Effector memory CD8-positive, alpha-beta T cell (primary cell): ENCODE measurements around the gene F2.

Experiments used
- ATAC-seq: fragments of 150-1000 bp; cut with Tn5 transposase; replicated peaks from 2 replicates; pipeline ENCODE4 v1.10.0; 2021; ENCODE audit warnings: mild to moderate bottlenecking, moderate library complexity
- DNase-seq, 3 experiments: peaks; one replicate each; pipeline ENCODE4 v3.0.0; 2021
- H3K27ac Mint-ChIP-seq, 2 donors: one replicate each; pipeline ENCODE4 v1.8.0; 2022; ENCODE audit warnings: mild to moderate bottlenecking in 2 of 2, mixed read lengths in 2 of 2, moderate library complexity in 2 of 2
- H3K27me3 Mint-ChIP-seq, 2 donors: one replicate each; pipeline ENCODE4 v1.8.0; 2022; ENCODE audit warnings: mixed read lengths in 2 of 2
- H3K36me3 Mint-ChIP-seq: one replicate; pipeline ENCODE4 v1.8.0; 2022; ENCODE audit warnings: mild to moderate bottlenecking, moderate library complexity, mixed read lengths; ENCODE audit not compliant: insufficient read depth
- H3K4me1 Mint-ChIP-seq, 2 donors: one replicate each; pipeline ENCODE4 v1.8.0; 2022; ENCODE audit warnings: low read depth in 2 of 2, mixed read lengths in 2 of 2
- H3K4me3 Mint-ChIP-seq, 2 donors: one replicate each; pipeline ENCODE4 v1.8.0; 2022; ENCODE audit warnings: mild to moderate bottlenecking in 2 of 2, mixed read lengths in 2 of 2, moderate library complexity in 2 of 2
- H3K9me3 Mint-ChIP-seq, 2 donors: one replicate each; pipeline ENCODE4 v1.8.0; 2022; ENCODE audit warnings: mixed read lengths in 2 of 2

F2 gene

GRCh38 chr11:46729110-46730027, 10.4 kb downstream of the F2 start:
- Mint-ChIP-seq H3K27me3 (no peaks in the 10 kb centered on the region), H3K9me3 (no peaks in the 10 kb centered on the region), H3K27ac (no peak overlapping the region), H3K4me1 (no peaks in the 10 kb centered on the region), H3K4me3 (no peak overlapping the region), H3K36me3 (peaks cover 6% of the 10 kb centered on the region)
- DNase-seq: no peak
- no peak for ATAC-seq

GRCh38 chr11:46731545-46731944, 12.5 kb downstream of the F2 start:
- no peaks in the 10 kb centered on the region for H3K9me3 Mint-ChIP-seq
- no peaks in the 10 kb centered on the region for H3K27me3 Mint-ChIP-seq
- DNase-seq (no peak), ATAC-seq (no peak)
- H3K27ac Mint-ChIP-seq: no peak overlapping the region
- H3K4me1 Mint-ChIP-seq: no peaks in the 10 kb centered on the region
- H3K36me3 Mint-ChIP-seq: peaks cover 4% of the 10 kb centered on the region
- no peak overlapping the region for H3K4me3 Mint-ChIP-seq

- H3K27ac Mint-ChIP-seq: no peak overlapping the region
- ATAC-seq (no peak), DNase-seq (no peak)
- no peak overlapping the region for H3K4me3 Mint-ChIP-seq
- H3K27me3 Mint-ChIP-seq: no peaks in the 10 kb centered on the region
- H3K36me3 Mint-ChIP-seq: peaks cover 2% of the 10 kb centered on the region
- no peaks in the 10 kb centered on the region for H3K4me1 Mint-ChIP-seq
- H3K9me3 Mint-ChIP-seq: no peaks in the 10 kb centered on the region
Measured at GRCh38 chr11:46733234-46733633, 14.2 kb downstream of the F2 start.

DNA sequence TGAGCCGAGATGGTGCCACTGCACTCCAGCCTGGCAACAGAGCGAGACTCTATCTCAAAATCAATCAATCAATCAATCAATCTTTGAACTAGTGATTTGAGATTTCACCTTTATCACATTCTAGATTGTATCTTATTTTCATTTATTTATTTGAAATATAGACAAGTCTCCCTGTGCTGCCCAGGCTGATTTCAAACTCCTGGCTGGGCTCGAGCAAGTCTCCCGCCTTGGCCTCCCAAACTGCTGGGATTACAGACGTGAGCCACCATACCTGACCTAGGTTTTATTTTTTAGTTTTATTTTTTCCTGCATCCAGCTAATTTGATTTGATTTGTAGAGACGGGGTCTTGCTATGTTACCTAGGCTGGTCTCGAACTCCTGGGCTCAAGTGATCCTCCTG, 17.1 kb downstream of the F2 start:
- H3K4me1 Mint-ChIP-seq: no peaks in the 10 kb centered on the region
- H3K9me3 Mint-ChIP-seq: no peaks in the 10 kb centered on the region
- no peak overlapping the region for H3K4me3 Mint-ChIP-seq

DNA sequence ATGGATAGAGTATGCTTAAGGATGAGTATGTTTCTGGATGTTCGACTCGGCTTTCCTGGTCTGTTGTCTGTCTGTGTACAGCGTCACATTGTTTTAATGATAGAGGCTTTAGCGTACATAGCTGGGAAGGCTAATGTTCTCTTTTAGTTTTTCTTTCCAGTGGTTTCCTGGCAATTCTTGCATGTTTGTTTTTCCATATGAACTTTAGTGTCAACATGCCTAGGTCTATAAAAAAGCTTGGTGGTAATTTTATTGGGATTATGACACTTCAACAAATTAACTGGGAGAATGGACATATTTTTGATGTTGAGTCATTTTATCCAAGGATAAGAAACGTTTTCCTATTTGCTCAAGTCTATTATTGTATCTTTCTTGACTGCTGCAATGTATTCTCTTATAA, 17.6 kb downstream of the F2 start:
- Mint-ChIP-seq H3K36me3 (peaks cover 7% of the 10 kb centered on the region), H3K27me3 (no peaks in the 10 kb centered on the region), H3K4me1 (no peaks in the 10 kb centered on the region), H3K4me3 (no peak overlapping the region), H3K9me3 (no peaks in the 10 kb centered on the region), H3K27ac (no peak overlapping the region)
- DNase-seq (no peak), ATAC-seq (no peak)

More for the DNA sequence above, 17.1 kb downstream of the F2 start:
- ATAC-seq (no peak), DNase-seq (no peak)
- peaks cover 7% of the 10 kb centered on the region for H3K36me3 Mint-ChIP-seq
- no peak overlapping the region for H3K27ac Mint-ChIP-seq
- H3K27me3 Mint-ChIP-seq: no peaks in the 10 kb centered on the region

DNA sequence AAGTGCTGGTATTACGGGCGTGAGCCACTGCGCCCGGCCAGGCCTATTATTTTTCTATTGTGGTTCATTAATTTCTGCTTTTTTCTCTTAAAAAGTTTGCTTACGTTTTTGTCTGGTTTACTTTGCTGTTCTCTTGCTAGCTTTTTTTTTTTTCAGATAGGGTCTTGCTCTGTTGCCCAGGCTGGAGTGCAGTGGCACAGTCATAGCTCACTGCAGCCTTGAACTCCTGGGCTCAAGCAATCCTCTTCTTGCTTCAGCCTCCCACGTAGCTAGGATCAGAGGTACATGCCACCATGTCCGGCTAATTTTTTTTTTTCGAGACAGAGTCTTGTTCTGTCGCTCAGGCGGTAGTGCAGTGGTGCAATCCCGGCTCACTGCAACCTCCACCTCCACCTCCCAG, 18.7 kb downstream of the F2 start:
- Mint-ChIP-seq H3K27me3 (no peaks in the 10 kb centered on the region), H3K9me3 (no peaks in the 10 kb centered on the region), H3K4me3 (no peak overlapping the region), H3K36me3 (peaks cover 12% of the 10 kb centered on the region), H3K4me1 (no peaks in the 10 kb centered on the region), H3K27ac (no peak overlapping the region)
- DNase-seq (no peak), ATAC-seq (no peak)

- no peak overlapping the region for H3K27ac Mint-ChIP-seq
Measured at GRCh38 chr11:46738887-46739286, 19.9 kb downstream of the F2 start.

DNA sequence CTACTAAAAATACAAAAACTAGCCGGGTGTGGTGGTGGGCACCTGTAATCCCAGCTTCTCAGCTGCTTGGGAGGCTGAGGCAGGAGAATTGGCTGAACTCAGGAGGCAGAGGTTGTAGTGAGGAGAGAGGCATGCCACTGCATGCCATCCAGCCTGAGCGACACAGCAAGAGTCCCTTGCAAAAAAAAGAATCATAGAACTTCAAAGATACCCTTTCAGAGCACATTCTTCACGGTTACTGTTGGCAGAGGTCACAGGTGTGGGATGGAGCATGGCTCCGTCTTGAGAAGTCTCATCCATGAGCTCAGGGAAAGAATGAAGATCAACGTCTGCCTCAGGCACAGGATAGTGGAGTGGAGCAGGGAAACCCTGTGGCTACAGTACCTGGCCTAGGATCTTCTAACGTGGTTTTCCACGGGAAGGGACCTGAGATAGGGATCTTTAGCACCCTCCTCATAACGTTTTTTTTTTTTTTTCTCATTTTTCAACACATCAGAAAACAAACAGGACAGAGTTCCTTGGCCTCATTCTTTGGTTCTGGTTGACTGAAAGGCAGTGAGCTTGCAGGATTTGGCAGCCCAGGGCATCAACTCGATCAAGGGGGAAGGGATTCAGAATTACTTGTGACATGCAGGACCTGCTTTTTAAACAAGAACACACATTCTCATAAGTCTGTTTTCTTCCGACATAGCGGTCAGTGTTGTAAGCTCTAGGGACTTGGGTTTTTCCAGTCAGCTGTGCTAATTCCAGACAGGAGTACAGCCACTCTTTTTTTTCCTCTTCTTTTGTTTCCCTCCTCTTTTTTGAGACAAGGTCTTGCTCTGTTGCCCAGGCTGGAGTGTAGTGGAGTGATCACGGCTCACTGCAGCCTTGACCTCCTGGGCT, 22.8 kb downstream of the F2 start:
- no peaks in the 10 kb centered on the region for H3K9me3 Mint-ChIP-seq
- H3K4me1 Mint-ChIP-seq: no peaks in the 10 kb centered on the region
- ATAC-seq (no peak), DNase-seq (no peak)
- peaks cover 35% of the 10 kb centered on the region for H3K36me3 Mint-ChIP-seq
- H3K27ac Mint-ChIP-seq: peak overlapping the region in 1 of 2 donors; percentile 72
- H3K4me3 Mint-ChIP-seq: no peak overlapping the region
- H3K27me3 Mint-ChIP-seq: no peaks in the 10 kb centered on the region

More at GRCh38 chr11:46738887-46739286, 19.9 kb downstream of the F2 start:
- DNase-seq (no peak), ATAC-seq (no peak)
- Mint-ChIP-seq H3K36me3 (peaks cover 22% of the 10 kb centered on the region), H3K4me1 (no peaks in the 10 kb centered on the region), H3K27me3 (no peaks in the 10 kb centered on the region), H3K4me3 (no peak overlapping the region), H3K9me3 (no peaks in the 10 kb centered on the region)

DNA sequence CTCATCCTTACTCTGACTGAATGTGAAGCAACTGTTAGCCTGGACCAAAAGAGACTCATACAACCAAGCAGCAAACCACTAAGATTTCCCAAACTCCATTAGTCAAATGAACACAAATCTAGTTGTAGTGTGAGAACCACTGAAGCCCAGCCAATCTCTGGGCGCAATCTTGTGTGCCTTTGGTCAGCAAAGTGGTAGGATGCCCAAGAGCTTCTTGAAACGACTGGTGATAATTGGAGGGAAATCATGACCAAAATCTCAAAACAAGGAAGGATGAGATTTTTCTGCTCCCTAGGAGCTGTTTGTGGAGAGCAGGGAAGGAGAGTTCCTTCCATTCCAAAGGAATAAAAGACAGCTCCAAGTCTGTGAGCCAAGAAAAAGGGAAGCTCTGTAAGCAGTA, 24.0 kb downstream of the F2 start:
- H3K27ac Mint-ChIP-seq: peak overlapping the region in 1 of 2 donors; percentile 72

DNA sequence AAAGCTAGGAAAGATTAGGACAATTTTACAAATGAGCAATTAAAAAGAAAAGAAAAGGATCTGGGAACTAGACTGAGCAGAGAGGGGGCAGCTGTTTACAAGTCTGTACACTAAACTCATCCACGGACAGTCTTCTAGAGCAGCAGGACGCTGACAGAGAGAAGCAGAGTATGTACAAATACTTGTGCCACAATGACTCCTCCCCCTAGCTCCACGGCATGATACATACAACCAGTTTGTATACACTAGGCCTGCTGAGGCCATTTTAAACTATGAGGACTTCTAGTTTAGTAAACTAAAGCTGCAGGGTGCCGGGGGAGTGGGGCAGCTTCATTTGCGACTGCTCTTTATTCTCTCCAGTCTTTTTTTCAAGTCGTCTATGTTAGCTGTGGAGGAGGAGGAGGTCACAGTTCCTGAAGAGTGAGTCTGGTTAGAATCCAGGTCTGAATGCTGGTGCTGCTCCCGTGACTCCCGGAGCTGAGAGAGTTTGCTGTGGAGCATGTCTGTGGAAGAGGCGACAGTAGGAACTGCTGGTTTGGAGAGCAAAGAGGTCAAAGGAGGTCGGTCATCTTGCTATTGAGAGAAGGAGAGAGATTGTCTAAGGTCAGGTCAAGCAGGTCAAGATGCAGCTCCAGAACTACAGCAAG, 24.8 kb downstream of the F2 start:
- Mint-ChIP-seq H3K27ac (no peak overlapping the region), H3K36me3 (peaks cover 51% of the 10 kb centered on the region)

More for the DNA sequence above, 24.0 kb downstream of the F2 start:
- H3K4me1 Mint-ChIP-seq: no peaks in the 10 kb centered on the region
- no peaks in the 10 kb centered on the region for H3K9me3 Mint-ChIP-seq
- DNase-seq (no peak), ATAC-seq (no peak)
- peaks cover 45% of the 10 kb centered on the region for H3K36me3 Mint-ChIP-seq
- no peaks in the 10 kb centered on the region for H3K27me3 Mint-ChIP-seq
- H3K4me3 Mint-ChIP-seq: no peak overlapping the region

GRCh38 chr11:46745328-46745727, 26.3 kb downstream of the F2 start:
- no peak overlapping the region for H3K27ac Mint-ChIP-seq
- ATAC-seq (no peak), DNase-seq (no peak)
- H3K4me1 Mint-ChIP-seq: no peaks in the 10 kb centered on the region
- no peaks in the 10 kb centered on the region for H3K9me3 Mint-ChIP-seq
- no peak overlapping the region for H3K4me3 Mint-ChIP-seq
- peaks cover 59% of the 10 kb centered on the region for H3K36me3 Mint-ChIP-seq
- no peaks in the 10 kb centered on the region for H3K27me3 Mint-ChIP-seq

More for the DNA sequence above, 24.8 kb downstream of the F2 start:
- ATAC-seq (no peak), DNase-seq (no peak)
- no peaks in the 10 kb centered on the region for H3K9me3 Mint-ChIP-seq
- H3K4me1 Mint-ChIP-seq: no peaks in the 10 kb centered on the region
- H3K27me3 Mint-ChIP-seq: no peaks in the 10 kb centered on the region
- H3K4me3 Mint-ChIP-seq: no peak overlapping the region

- no peak for DNase-seq
- H3K27me3 Mint-ChIP-seq: no peaks in the 10 kb centered on the region
- H3K4me3 Mint-ChIP-seq: no peak overlapping the region
- no peaks in the 10 kb centered on the region for H3K9me3 Mint-ChIP-seq
- no peak overlapping the region for H3K27ac Mint-ChIP-seq
- no peaks in the 10 kb centered on the region for H3K4me1 Mint-ChIP-seq
- H3K36me3 Mint-ChIP-seq: peaks cover 60% of the 10 kb centered on the region
- no peak for ATAC-seq
Measured at GRCh38 chr11:46745995-46746394, 27.0 kb downstream of the F2 start.

- ATAC-seq (no peak), DNase-seq (no peak)
- H3K36me3 Mint-ChIP-seq: peaks cover 63% of the 10 kb centered on the region
- peak overlapping the region in 1 of 2 donors; percentile 73 for H3K27ac Mint-ChIP-seq
- H3K9me3 Mint-ChIP-seq: no peaks in the 10 kb centered on the region
- no peaks in the 10 kb centered on the region for H3K4me1 Mint-ChIP-seq
- no peak overlapping the region for H3K4me3 Mint-ChIP-seq
- H3K27me3 Mint-ChIP-seq: no peaks in the 10 kb centered on the region
Measured at GRCh38 chr11:46747150-46747549, 28.1 kb downstream of the F2 start.
